ENCODE measurements around the gene TFDP1.

DNA sequence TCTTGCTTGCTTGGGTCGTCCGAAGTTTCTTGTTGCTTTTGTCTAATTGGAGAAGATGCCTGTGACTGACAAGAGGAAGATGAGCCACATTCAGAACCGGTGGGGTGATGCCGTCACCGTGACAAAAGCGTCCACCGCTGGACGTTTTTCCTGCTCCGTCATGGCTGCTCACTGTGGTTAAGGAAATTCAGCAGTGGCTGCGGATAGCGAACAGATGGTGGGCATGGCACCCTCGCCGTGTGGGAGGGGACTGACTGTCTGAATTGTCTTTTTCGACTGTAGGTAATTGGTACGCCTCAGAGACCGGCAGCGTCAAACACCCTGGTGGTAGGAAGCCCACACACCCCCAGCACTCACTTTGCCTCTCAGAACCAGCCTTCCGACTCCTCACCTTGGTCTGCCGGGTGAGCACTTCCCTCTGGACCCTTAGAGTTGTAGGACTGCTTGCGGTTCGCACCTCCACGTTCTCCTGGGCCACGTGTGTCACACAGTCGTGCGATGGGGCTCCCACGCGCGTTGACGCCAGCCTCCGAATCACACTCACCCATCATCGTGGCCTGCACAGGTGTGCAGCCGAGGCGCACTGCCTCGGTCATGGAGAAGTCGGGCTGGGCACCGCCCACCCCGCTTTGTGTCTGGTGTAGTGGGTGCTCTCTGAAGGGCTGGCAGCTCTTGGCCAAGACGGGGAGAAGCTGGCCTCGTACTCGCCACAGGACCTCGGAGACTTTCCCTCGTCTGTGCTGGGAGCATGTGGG lies 47.0 kb downstream of the TFDP1 start:
- no peak for TF ChIP-seq FOXM1 (IDR thresholded peaks at IDR 0.05; ENCODE audit: borderline replicate concordance, low read depth)
- TF ChIP-seq, protein P1, sequence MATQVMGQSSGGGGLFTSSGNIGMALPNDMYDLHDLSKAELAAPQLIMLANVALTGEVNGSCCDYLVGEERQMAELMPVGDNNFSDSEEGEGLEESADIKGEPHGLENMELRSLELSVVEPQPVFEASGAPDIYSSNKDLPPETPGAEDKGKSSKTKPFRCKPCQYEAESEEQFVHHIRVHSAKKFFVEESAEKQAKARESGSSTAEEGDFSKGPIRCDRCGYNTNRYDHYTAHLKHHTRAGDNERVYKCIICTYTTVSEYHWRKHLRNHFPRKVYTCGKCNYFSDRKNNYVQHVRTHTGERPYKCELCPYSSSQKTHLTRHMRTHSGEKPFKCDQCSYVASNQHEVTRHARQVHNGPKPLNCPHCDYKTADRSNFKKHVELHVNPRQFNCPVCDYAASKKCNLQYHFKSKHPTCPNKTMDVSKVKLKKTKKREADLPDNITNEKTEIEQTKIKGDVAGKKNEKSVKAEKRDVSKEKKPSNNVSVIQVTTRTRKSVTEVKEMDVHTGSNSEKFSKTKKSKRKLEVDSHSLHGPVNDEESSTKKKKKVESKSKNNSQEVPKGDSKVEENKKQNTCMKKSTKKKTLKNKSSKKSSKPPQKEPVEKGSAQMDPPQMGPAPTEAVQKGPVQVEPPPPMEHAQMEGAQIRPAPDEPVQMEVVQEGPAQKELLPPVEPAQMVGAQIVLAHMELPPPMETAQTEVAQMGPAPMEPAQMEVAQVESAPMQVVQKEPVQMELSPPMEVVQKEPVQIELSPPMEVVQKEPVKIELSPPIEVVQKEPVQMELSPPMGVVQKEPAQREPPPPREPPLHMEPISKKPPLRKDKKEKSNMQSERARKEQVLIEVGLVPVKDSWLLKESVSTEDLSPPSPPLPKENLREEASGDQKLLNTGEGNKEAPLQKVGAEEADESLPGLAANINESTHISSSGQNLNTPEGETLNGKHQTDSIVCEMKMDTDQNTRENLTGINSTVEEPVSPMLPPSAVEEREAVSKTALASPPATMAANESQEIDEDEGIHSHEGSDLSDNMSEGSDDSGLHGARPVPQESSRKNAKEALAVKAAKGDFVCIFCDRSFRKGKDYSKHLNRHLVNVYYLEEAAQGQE (IDR thresholded peaks at IDR 0.05; ENCODE audit: low read depth): no peak
- TF ChIP-seq RAD21 (IDR thresholded peaks at IDR 0.05; ENCODE audit: low read depth): no peak
- no peak for TF ChIP-seq NFIC (IDR thresholded peaks at IDR 0.05)
- no peak for TF ChIP-seq EGR1 (IDR thresholded peaks at IDR 0.05)
- TF ChIP-seq TCF12 (IDR thresholded peaks at IDR 0.05; ENCODE audit: low read depth): no peak
- TF ChIP-seq EP300 (IDR thresholded peaks at IDR 0.05; ENCODE audit: borderline replicate concordance): no peak
- TF ChIP-seq CREB1 (IDR thresholded peaks at IDR 0.05; ENCODE audit: low read depth): no peak
- TF ChIP-seq TAF1 (IDR thresholded peaks at IDR 0.05; ENCODE audit: low read depth): no peak
- TF ChIP-seq, protein P2, sequence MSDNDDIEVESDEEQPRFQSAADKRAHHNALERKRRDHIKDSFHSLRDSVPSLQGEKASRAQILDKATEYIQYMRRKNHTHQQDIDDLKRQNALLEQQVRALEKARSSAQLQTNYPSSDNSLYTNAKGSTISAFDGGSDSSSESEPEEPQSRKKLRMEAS (IDR thresholded peaks at IDR 0.05): no peak
- no peak for TF ChIP-seq YY1 (IDR thresholded peaks at IDR 0.05; ENCODE audit: low read depth)
